ENCODE results near the gene SPEN.

The SPEN gene

GRCh38 chr1:15851210-15852035 is 3.9 kb downstream of the SPEN start:
- TF ChIP-seq, protein P1, sequence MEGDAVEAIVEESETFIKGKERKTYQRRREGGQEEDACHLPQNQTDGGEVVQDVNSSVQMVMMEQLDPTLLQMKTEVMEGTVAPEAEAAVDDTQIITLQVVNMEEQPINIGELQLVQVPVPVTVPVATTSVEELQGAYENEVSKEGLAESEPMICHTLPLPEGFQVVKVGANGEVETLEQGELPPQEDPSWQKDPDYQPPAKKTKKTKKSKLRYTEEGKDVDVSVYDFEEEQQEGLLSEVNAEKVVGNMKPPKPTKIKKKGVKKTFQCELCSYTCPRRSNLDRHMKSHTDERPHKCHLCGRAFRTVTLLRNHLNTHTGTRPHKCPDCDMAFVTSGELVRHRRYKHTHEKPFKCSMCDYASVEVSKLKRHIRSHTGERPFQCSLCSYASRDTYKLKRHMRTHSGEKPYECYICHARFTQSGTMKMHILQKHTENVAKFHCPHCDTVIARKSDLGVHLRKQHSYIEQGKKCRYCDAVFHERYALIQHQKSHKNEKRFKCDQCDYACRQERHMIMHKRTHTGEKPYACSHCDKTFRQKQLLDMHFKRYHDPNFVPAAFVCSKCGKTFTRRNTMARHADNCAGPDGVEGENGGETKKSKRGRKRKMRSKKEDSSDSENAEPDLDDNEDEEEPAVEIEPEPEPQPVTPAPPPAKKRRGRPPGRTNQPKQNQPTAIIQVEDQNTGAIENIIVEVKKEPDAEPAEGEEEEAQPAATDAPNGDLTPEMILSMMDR (conservative IDR thresholded peaks at IDR 0.05; ENCODE audit: low read depth, low read length) = no peak
- no peak overlapping the region for H3K4me3 ChIP-seq (ENCODE audit: low read depth, low read length)
- no peak for DNase-seq (ENCODE audit: low read depth)

DNA sequence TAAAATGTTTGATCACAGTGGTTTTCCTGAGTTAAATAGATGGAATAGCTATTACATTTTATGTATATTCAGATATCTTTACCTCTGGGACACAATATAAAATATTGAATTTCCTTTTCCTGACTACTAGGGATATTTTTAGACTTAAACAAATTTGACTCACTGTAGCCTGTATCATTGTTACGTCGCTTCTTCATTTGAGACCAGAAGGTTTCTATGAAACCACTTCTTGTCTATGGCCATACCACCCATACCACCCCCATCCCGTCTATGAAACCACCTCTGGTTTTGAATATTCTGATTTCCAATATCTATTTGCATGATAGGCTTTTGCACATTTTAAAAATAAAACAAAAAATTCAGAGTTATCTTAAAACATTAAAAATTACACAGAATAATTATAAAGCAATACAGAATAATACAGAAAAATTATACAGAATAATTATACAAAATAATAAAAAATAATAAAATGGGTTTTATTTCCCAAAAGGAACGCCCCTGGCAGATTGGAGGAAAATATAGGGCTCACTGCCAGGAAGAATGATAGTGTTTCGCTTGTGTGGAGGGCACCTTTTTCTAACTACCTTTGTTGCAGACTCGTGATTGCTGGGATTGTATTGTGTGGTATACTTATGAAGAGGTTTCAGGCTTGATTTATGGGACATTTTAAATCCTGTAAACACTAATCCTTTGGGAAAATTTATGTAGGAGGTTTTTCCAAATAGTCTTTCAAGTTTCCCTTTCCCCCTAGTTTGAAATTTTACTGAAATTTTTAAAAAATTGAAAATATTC is 4.7 kb downstream of the SPEN start:
- no peak for DNase-seq (ENCODE audit: low read depth)
- TF ChIP-seq, protein P1 (conservative IDR thresholded peaks at IDR 0.05; ENCODE audit: low read depth, low read length) = no peak

GRCh38 chr1:15852828-15853302 is 5.4 kb downstream of the SPEN start:
- no peak overlapping the region for H3K4me3 ChIP-seq (ENCODE audit: low read depth, low read length)
- TF ChIP-seq, protein P1 (conservative IDR thresholded peaks at IDR 0.05; ENCODE audit: low read depth, low read length) = no peak
- no peak for DNase-seq (ENCODE audit: low read depth)

More for the DNA sequence above, 4.7 kb downstream of the SPEN start:
- H3K4me3 ChIP-seq (ENCODE audit: low read depth, low read length) = no peak overlapping the region

DNA sequence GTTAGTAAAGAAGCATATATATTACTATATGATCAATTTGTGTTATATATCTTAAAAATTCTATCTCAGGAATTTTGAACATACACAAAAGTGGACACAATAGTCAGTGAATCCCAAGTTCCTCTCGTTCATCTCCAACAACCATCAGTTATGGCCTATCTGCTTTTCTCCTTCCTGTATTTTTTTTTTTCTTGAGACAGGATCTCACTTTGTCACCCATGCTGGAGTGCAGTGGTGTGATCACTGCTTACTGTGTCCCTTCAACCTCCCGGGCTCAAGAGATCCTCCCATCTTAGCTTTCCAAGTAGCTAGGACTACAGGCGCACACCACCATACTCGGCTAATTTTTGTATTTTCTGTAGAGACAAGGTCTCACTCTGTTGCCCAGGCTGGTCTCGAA is 9.4 kb downstream of the SPEN start:
- no peak overlapping the region for H3K4me3 ChIP-seq (ENCODE audit: low read depth, low read length)
- TF ChIP-seq, protein P1 (conservative IDR thresholded peaks at IDR 0.05; ENCODE audit: low read depth, low read length) = no peak
- no peak for DNase-seq (ENCODE audit: low read depth)

- DNase-seq (ENCODE audit: low read depth) = no peak
- H3K4me3 ChIP-seq (ENCODE audit: low read depth, low read length) = no peak overlapping the region
- TF ChIP-seq, protein P1 (conservative IDR thresholded peaks at IDR 0.05; ENCODE audit: low read depth, low read length) = no peak
Measured at GRCh38 chr1:15858069-15858670, 10.7 kb downstream of the SPEN start.

DNA sequence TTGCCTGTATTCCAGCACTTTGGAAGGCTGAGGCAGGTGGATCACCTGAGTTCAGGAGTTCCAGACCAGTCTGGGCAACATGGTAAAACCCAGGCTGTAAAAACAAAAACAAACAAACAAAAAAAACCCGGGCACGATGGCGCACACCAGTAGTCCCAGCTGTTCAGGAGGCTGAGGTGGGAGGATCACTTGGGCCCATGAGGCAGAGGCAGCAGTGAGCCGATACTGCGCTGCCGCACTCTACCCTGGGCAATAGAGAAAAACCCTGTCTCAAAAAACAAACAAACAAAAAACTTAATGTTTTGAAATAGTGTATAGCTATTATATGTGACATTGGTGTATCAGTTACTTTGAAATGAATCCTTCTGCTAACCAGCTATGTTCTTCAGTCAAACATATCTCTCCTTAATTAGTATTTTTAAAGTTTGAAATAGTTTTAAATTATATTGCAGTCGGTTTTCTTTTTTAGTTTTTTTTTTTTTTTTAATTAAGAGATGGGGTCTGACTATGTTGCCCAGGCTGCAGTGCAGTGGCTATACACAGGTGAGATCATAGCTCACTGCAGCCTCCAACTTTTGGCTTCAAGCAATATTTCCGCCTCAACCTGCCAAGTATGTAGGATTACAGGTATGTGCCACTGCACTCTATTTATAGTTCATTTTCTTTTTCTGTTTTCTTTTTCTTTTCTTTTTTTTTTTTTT is 11.3 kb downstream of the SPEN start:
- TF ChIP-seq, protein P1 (conservative IDR thresholded peaks at IDR 0.05; ENCODE audit: low read depth, low read length) = no peak
- H3K4me3 ChIP-seq (ENCODE audit: low read depth, low read length) = no peak overlapping the region
- DNase-seq (ENCODE audit: low read depth) = no peak
